GM18870 (cell line): ENCODE data around the gene NHERF2.

Experiments used
- ATAC-seq: cut with Tn5 transposase; IDR thresholded peaks from one replicate; pipeline ENCODE4 v1.9.1; 2021; ENCODE audit warnings: moderate library complexity; ENCODE audit not compliant: unreplicated experiment

NHERF2 gene

GRCh38 chr16:2079311-2079800 is 52.7 kb downstream of the NHERF2 start:
- ATAC-seq = no peak

- no peak for ATAC-seq
Observed at GRCh38 chr16:2079991-2080390, 53.3 kb downstream of the NHERF2 start.

- no peak for ATAC-seq
Observed at GRCh38 chr16:2081201-2082084, 54.7 kb downstream of the NHERF2 start.

GRCh38 chr16:2082171-2082982 is 55.7 kb downstream of the NHERF2 start:
- ATAC-seq = no peak

- ATAC-seq = no peak
Observed at GRCh38 chr16:2082983-2083364, 56.3 kb downstream of the NHERF2 start.

- no peak for ATAC-seq
Observed at GRCh38 chr16:2083409-2083808, 56.7 kb downstream of the NHERF2 start.

GRCh38 chr16:2083876-2084780 is 57.4 kb downstream of the NHERF2 start:
- no peak for ATAC-seq

GRCh38 chr16:2084895-2085625 is 58.4 kb downstream of the NHERF2 start:
- ATAC-seq = no peak

- no peak for ATAC-seq
Observed at GRCh38 chr16:2085669-2086068, 59.0 kb downstream of the NHERF2 start.

GRCh38 chr16:2086106-2086742 is 59.5 kb downstream of the NHERF2 start:
- no peak for ATAC-seq

GRCh38 chr16:2086812-2087747 is 60.4 kb downstream of the NHERF2 start:
- ATAC-seq = no peak

GRCh38 chr16:2087748-2088631 is 61.3 kb downstream of the NHERF2 start:
- ATAC-seq = no peak
